Neural cell (in vitro differentiated cells): ENCODE data around the gene CFAP221. TPM values are rescaled to one million over a fixed set of nuclear protein-coding genes. Genes with fewer than 3 reads are reported as not detected.

Experiments used
- H2AFZ ChIP-seq: fragments of 200-600, 300-800 bp; sonication (generic), shearing (Covaris generic); 2 replicates; pipeline ENCODE4 v1.6.0; 2014; ENCODE audit warnings: low read depth, mild to moderate bottlenecking, antibody characterized with exemption, low read length, moderate library complexity
- H3F3A ChIP-seq: fragments of 200-600 bp; shearing (Covaris generic); 2 replicates; pipeline ENCODE4 v1.6.1; 2016; ENCODE audit warnings: mild to moderate bottlenecking, moderate library complexity, mixed read lengths, antibody characterized with exemption, low read length; ENCODE audit not compliant: insufficient read depth, poor library complexity, severe bottlenecking
- H3K27ac ChIP-seq: fragments of 200-600, 300-800 bp; sonication (generic), shearing (Covaris generic); 2 replicates; pipeline ENCODE4 v1.5.1; 2014; ENCODE audit warnings: mild to moderate bottlenecking, low read length, moderate library complexity
- H3K27me3 ChIP-seq: fragments of 300-800, 200-600 bp; sonication (generic), shearing (Covaris generic); 2 replicates; pipeline ENCODE4 v1.6.0; 2014; ENCODE audit warnings: mild to moderate bottlenecking, low read depth, low read length, moderate library complexity; ENCODE audit not compliant: insufficient read depth
- H3K36me3 ChIP-seq: fragments of 300-800, 200-600 bp; sonication (generic), shearing (Covaris generic); 2 replicates; pipeline ENCODE4 v1.5.1; 2014; ENCODE audit warnings: mild to moderate bottlenecking, antibody characterized with exemption, low read length, moderate library complexity; ENCODE audit not compliant: insufficient read depth
- H3K4me2 ChIP-seq: fragments of 300-800, 200-600 bp; sonication (generic), shearing (Covaris generic); 2 replicates; pipeline ENCODE4 v1.6.0; 2014; ENCODE audit warnings: mild to moderate bottlenecking, low read length
- H3K4me3 ChIP-seq: fragments of 300-800, 200-600 bp; sonication (generic), shearing (Covaris generic); 2 replicates; pipeline ENCODE4 v1.5.1; 2014; ENCODE audit warnings: mild to moderate bottlenecking, low read length, moderate library complexity
- H3K79me2 ChIP-seq: fragments of 200-600 bp; shearing (Covaris generic); replicated peaks from 2 replicates; pipeline ENCODE4 v1.6.0; 2014; ENCODE audit warnings: mild to moderate bottlenecking, low read length, moderate library complexity; ENCODE audit not compliant: insufficient read depth
- H3K9ac ChIP-seq: fragments of 300-800, 200-600 bp; sonication (generic), shearing (Covaris generic); 2 replicates; pipeline ENCODE4 v1.6.1; 2016; ENCODE audit warnings: mild to moderate bottlenecking, low read length, mixed read lengths
- H3K9me2 ChIP-seq: fragments of 200-600 bp; shearing (Covaris generic); 2 replicates; pipeline ENCODE4 v1.6.1; 2016; ENCODE audit warnings: mild to moderate bottlenecking, low read length, mixed read lengths; ENCODE audit not compliant: insufficient read depth
- H3K9me3 ChIP-seq: fragments of 200-600, 300-800 bp; sonication (generic), shearing (Covaris generic); 2 replicates; pipeline ENCODE4 v1.6.1; 2016; ENCODE audit warnings: mild to moderate bottlenecking, mixed run types, low read length, moderate library complexity, mixed read lengths
- H4K20me1 ChIP-seq: fragments of 200-600 bp; shearing (Covaris generic); 2 replicates; pipeline ENCODE4 v1.6.1; 2016; ENCODE audit warnings: mild to moderate bottlenecking, mixed run types; ENCODE audit not compliant: insufficient read depth
- CTCF ChIP-seq: fragments of 450-650 bp; IDR thresholded peaks from 2 replicates; pipeline ENCODE4 v1.5.1; 2014; ENCODE audit warnings: antibody characterized with exemption, mild to moderate bottlenecking, moderate library complexity; ENCODE audit not compliant: poor library complexity, severe bottlenecking
- EP300 ChIP-seq: fragments of 450-650 bp; conservative IDR thresholded peaks from 2 replicates; pipeline ENCODE4 v1.6.1; 2014; ENCODE audit warnings: antibody characterized with exemption, mild to moderate bottlenecking, moderate library complexity; ENCODE audit not compliant: poor library complexity, severe bottlenecking
- EZH2 ChIP-seq: fragments of 200-600, 300-800 bp; shearing (Covaris generic), sonication (generic); IDR thresholded peaks from 2 replicates; pipeline ENCODE4 v1.6.1; 2014; ENCODE audit warnings: antibody characterized with exemption, low read length, borderline replicate concordance, mild to moderate bottlenecking; ENCODE audit not compliant: insufficient read depth, poor library complexity, severe bottlenecking
- MXI1 ChIP-seq: fragments of 450-650 bp; conservative IDR thresholded peaks from 2 replicates; pipeline ENCODE4 v1.6.1; 2014; ENCODE audit warnings: antibody characterized with exemption, mild to moderate bottlenecking; ENCODE audit not compliant: poor library complexity, severe bottlenecking
- POLR2AphosphoS5 ChIP-seq: IDR thresholded peaks from 2 replicates; pipeline ENCODE4 v1.6.1; 2012
- RAD21 ChIP-seq: fragments of 450-650 bp; conservative IDR thresholded peaks from 2 replicates; pipeline ENCODE4 v1.6.1; 2014; ENCODE audit warnings: antibody characterized with exemption, mild to moderate bottlenecking, moderate library complexity
- REST ChIP-seq: IDR thresholded peaks from 2 replicates; pipeline ENCODE4 v1.6.1; 2012; ENCODE audit warnings: borderline replicate concordance
- SMC3 ChIP-seq: fragments of 450-650 bp; conservative IDR thresholded peaks from 2 replicates; pipeline ENCODE4 v1.6.1; 2014; ENCODE audit warnings: antibody characterized with exemption, mild to moderate bottlenecking, moderate library complexity; ENCODE audit not compliant: poor library complexity
- TAF1 ChIP-seq: IDR thresholded peaks from 2 replicates; pipeline ENCODE4 v1.6.1; 2012; ENCODE audit warnings: low read depth
- polyA plus RNA-seq: library from polyadenylated mRNA; depleted of rRNA; stranded (reverse); fragments of >200 nt; gene quantifications from 2 replicates; pipeline ENCODE4 v1.2.3, GENCODE V29; 2014

CFAP221 gene
- polyA plus RNA-seq, 1 donor from 2014 or later, result 7.0 TPM

- H3K36me3 ChIP-seq, result no peaks in the 10 kb centered on the region
- no peaks in the 10 kb centered on the region for H4K20me1 ChIP-seq
- H3K27me3 ChIP-seq, result no peaks in the 10 kb centered on the region
- H3K9me2 ChIP-seq, result no peaks in the 10 kb centered on the region
- H3K27ac ChIP-seq, result no peak overlapping the region
- peaks cover 2% of the 10 kb centered on the region for H3K9me3 ChIP-seq
- no peak overlapping the region for H3K4me2 ChIP-seq
- no peak for TF ChIP-seq SMC3
- no peak for TF ChIP-seq POLR2AphosphoS5
- no peaks in the 10 kb centered on the region for H3F3A ChIP-seq
- no peaks in the 10 kb centered on the region for H3K79me2 ChIP-seq
- no peak overlapping the region for H3K9ac ChIP-seq
- H3K4me3 ChIP-seq, result no peak overlapping the region
- no peak overlapping the region for H2AFZ ChIP-seq
These were observed 41.8 kb downstream of the CFAP221 start for GRCh38 chr2:119586085-119586484.

- Histone ChIP-seq H3K9ac (no peak overlapping the region), H3K4me3 (no peak overlapping the region), H3K36me3 (no peaks in the 10 kb centered on the region), H3K4me2 (no peak overlapping the region), H2AFZ (no peak overlapping the region), H3K79me2 (no peaks in the 10 kb centered on the region), H3K27ac (no peak overlapping the region), H3K9me2 (no peaks in the 10 kb centered on the region), H4K20me1 (no peaks in the 10 kb centered on the region), H3K9me3 (no peaks in the 10 kb centered on the region), H3K27me3 (no peaks in the 10 kb centered on the region), H3F3A (no peaks in the 10 kb centered on the region)
- TF ChIP-seq MXI1 (no peak), RAD21 (no peak), SMC3 (no peak), TAF1 (no peak), POLR2AphosphoS5 (no peak), CTCF (no peak), EP300 (no peak), EZH2 (no peak), REST (no peak)
These were observed 46.6 kb downstream of the CFAP221 start for GRCh38 chr2:119590873-119591272.

- Histone ChIP-seq H3K4me2 (no peak overlapping the region), H3K27me3 (no peaks in the 10 kb centered on the region), H3F3A (no peaks in the 10 kb centered on the region), H3K9me3 (no peaks in the 10 kb centered on the region), H3K27ac (no peak overlapping the region), H3K36me3 (no peaks in the 10 kb centered on the region), H3K79me2 (no peaks in the 10 kb centered on the region), H3K9me2 (no peaks in the 10 kb centered on the region), H3K9ac (no peak overlapping the region), H3K4me3 (no peak overlapping the region), H4K20me1 (no peaks in the 10 kb centered on the region), H2AFZ (no peak overlapping the region)
- TF ChIP-seq SMC3, result no peak
- TF ChIP-seq CTCF, result no peak
- TF ChIP-seq MXI1, result no peak
- TF ChIP-seq POLR2AphosphoS5, result no peak
- no peak for TF ChIP-seq EP300
- TF ChIP-seq RAD21, result no peak
- TF ChIP-seq EZH2, result no peak
- no peak for TF ChIP-seq TAF1
- no peak for TF ChIP-seq REST
These were observed 47.3 kb downstream of the CFAP221 start for GRCh38 chr2:119591523-119591922.
